ENCODE data around the gene OR51I2. TPM values are rescaled to one million over a fixed set of nuclear protein-coding genes. Genes with fewer than 3 reads are reported as not detected.

The OR51I2 gene
- total RNA-seq, 1 donor from 2014 or later = not detected

DNA sequence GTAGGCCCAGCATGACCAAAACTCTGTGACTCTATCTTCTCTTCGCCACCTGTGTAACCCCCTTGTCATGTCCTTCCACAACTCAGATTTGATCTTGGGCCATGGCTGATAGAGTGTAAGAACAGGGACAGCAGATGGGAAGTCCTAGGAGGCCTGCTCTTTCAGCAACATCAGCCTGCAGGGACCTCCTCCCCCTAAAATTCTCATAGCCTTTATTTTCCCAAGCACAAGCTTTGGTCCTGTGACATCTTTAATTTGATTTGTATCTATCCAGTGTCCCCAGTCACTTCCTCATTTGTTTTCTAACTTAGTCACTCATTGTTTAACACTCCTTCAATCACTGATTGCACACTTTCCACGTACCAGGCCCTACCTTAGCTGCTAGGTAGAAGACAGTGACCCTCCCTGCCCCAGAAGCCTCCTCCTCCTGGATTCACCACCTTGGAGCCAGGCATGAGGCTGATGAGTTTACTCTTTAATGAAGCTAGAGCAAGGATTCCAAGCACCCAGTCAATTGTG lies 55.3 kb downstream of the OR51I2 start:
- intact Hi-C loops (cut with DNase I) = no loop called here
- ATAC-seq (no peak), DNase-seq (ENCODE audit: low spot score) (no peak)

DNA sequence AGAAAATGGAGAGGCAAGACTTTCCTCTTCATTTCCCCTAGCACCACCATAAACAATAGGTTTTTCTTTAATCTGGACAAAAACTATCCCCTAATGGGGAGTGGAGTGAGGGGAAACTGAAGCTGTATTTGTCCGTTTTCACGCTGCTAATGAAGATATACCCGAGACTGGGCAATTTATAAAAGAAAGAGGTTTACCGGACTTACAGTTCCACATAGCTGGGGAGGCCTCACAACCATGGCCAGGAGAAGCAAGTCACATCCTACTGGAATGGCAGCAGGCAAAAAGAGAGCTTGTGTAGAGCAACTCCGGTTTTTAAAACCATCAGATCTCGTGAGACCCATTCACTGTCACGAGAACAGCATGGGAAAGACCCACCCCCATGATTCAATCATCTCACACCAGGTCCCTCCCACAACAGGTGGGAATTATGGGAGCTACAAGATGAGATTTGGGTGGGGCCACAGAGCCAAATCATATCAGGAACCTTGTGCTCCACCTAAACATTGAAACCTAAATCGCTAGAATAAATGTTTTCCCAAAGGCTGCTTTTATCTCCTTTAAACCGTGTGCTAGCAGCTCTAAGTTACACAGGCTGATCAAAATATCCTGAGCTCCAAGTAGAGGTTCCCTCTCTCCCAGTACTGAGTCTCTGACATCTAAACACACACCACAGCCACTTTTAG lies 56.4 kb downstream of the OR51I2 start:
- intact Hi-C loops (cut with DNase I) = no loop called here
- no peak for ATAC-seq

More for the DNA sequence above, 56.4 kb downstream of the OR51I2 start:
- DNase-seq (ENCODE audit: low spot score) = no peak

Other genes with a start within 250 kb of the OR51I2 start
- not detected for gene OR51V1, start 248.6 kb upstream of the OR51I2 start, total RNA-seq
- 16,523 TPM for gene HBB, start 222.3 kb upstream of the OR51I2 start, total RNA-seq
- gene HBD, start 214.8 kb upstream of the OR51I2 start, total RNA-seq = 38.4 TPM
- gene HBG1, start 199.5 kb upstream of the OR51I2 start, total RNA-seq = 5.3 TPM
- gene HBG2, start 194.5 kb upstream of the OR51I2 start, total RNA-seq = 6.1 TPM
- not detected for gene HBE1, start 179.4 kb upstream of the OR51I2 start, total RNA-seq
- 0.40 TPM for gene OR51B4, start 147.4 kb upstream of the OR51I2 start, total RNA-seq
- gene OR51B2, start 125.0 kb upstream of the OR51I2 start, total RNA-seq = 0.40 TPM
- gene OR51B5, start 105.8 kb upstream of the OR51I2 start, total RNA-seq = 1.4 TPM
- gene OR51B6, start 97.8 kb upstream of the OR51I2 start, total RNA-seq = not detected
- gene OR51M1, start 65.5 kb upstream of the OR51I2 start, total RNA-seq = not detected
- not detected for gene OR51Q1, start 27.2 kb upstream of the OR51I2 start, total RNA-seq
- gene OR51I1, start 7.8 kb upstream of the OR51I2 start, total RNA-seq = not detected
- gene OR52D1, start 39.4 kb downstream of the OR51I2 start, total RNA-seq = not detected
- gene UBQLN3, start 60.6 kb downstream of the OR51I2 start, total RNA-seq = 1.1 TPM
- 1.5 TPM for gene UBQLNL, start 67.4 kb downstream of the OR51I2 start, total RNA-seq
- gene OR52H1, start 99.2 kb downstream of the OR51I2 start, total RNA-seq = 0.89 TPM
- not detected for gene OR52B6, start 131.6 kb downstream of the OR51I2 start, total RNA-seq
- gene TRIM6, start 147.3 kb downstream of the OR51I2 start, total RNA-seq = 3.3 TPM
- gene TRIM34, start 175.7 kb downstream of the OR51I2 start, total RNA-seq = 7.2 TPM
- gene TRIM5, start 235.8 kb downstream of the OR51I2 start, total RNA-seq = 28.4 TPM
- 86.7 TPM for gene TRIM22, start 240.5 kb downstream of the OR51I2 start, total RNA-seq

Measured in sciatic nerve (tissue), 2 donors.